Measurements from ENCODE around the gene MT1M. TPM values are rescaled to one million over a fixed set of nuclear protein-coding genes. Genes with fewer than 3 reads are reported as not detected.

Gene MT1M
- total and polyA plus RNA-seq, 2 of the 4 experiments (the other 2 are of a cell fraction): 0.10 TPM; not detected in 1

- no peak overlapping the region for H4K8ac ChIP-seq (ENCODE audit: low read depth in 2 of 2, low read length in 2 of 2)
- H4K91ac ChIP-seq (ENCODE audit: insufficient read depth, low read depth, low read length): no peak overlapping the region
- DNase-seq (no peak), ATAC-seq (ENCODE audit: low read depth) (no peak)
- H3K9me3 ChIP-seq (ENCODE audit: control insufficient read depth, insufficient read depth, low read length): no peaks in the 10 kb centered on the region
- no peak overlapping the region for H4K5ac ChIP-seq (ENCODE audit: low read depth, low read length)
- H2BK15ac ChIP-seq (ENCODE audit: low read depth, low read length): no peak overlapping the region
- peaks cover 13% of the 10 kb centered on the region for H3K4me1 ChIP-seq (ENCODE audit: control insufficient read depth, insufficient read depth, low read length)
- H3K9ac ChIP-seq (ENCODE audit: low read depth, low read length): no peak overlapping the region
- no peaks in the 10 kb centered on the region for H3K79me1 ChIP-seq (ENCODE audit: low read depth in 1 of 2, low read length in 2 of 2)
- H3K4ac ChIP-seq (ENCODE audit: low read depth, low read length): no peak overlapping the region
- no peak overlapping the region for H3K4me2 ChIP-seq (ENCODE audit: low read depth, low read length)
- no peak overlapping the region for H3K23ac ChIP-seq (ENCODE audit: low read depth, low read length)
- H2AK9ac ChIP-seq (replicated peaks; ENCODE audit: low read depth, low read length, poor library complexity): no peak overlapping the region
- H4K20me1 ChIP-seq (ENCODE audit: insufficient read depth, low read length): peaks cover 4% of the 10 kb centered on the region; the same call in 1 of the 2 replicates
- H3K56ac ChIP-seq (ENCODE audit: extremely low read depth, insufficient read depth, low read length): no peak overlapping the region
- CTCF ChIA-PET: no interaction called here
- no peak overlapping the region for H3K14ac ChIP-seq (replicated peaks; ENCODE audit: low read depth, low read length)
- no peak overlapping the region for H3K18ac ChIP-seq (ENCODE audit: low read depth, low read length)
- dilution Hi-C loops (cut with HindIII; ENCODE audit: low sequenced_read_pairs, unreplicated experiment): no loop called here
- peaks cover 24% of the 10 kb centered on the region for H3K27me3 ChIP-seq (ENCODE audit: control insufficient read depth, insufficient read depth, low read length)
- no peaks in the 10 kb centered on the region for H3K36me3 ChIP-seq (ENCODE audit: control insufficient read depth, insufficient read depth, low read length)
- TF ChIP-seq MAFK (IDR thresholded peaks at IDR 0.05; ENCODE audit: low read depth, low read length): no peak
- no peak for TF ChIP-seq SMC3 (IDR thresholded peaks at IDR 0.05; ENCODE audit: low read depth, low read length)
- no peak for TF ChIP-seq NFE2L2 (IDR thresholded peaks at IDR 0.05; ENCODE audit: low read depth, low read length)
- no peak overlapping the region for H2BK120ac ChIP-seq (ENCODE audit: low read depth, low read length)
- H2BK5ac ChIP-seq (ENCODE audit: low read depth, low read length, poor library complexity, severe bottlenecking): no peak overlapping the region
- WGBS, 2 experiments (ENCODE audit: extremely low coverage in 2 of 2, insufficient read length in 1 of 2): no CpG with 5 or more reads among the region's 32 CpGs
- no peak overlapping the region for H3K27ac ChIP-seq (ENCODE audit: insufficient read depth, low read length)
- no peak overlapping the region for H2BK20ac ChIP-seq (ENCODE audit: low read depth, low read length)
- H2AFZ ChIP-seq (replicated peaks; ENCODE audit: low read length, poor library complexity): no peak overlapping the region
- H3K9me1 ChIP-seq (ENCODE audit: insufficient read depth, low read length): peaks cover 5% of the 10 kb centered on the region
- H3K4me3 ChIP-seq (ENCODE audit: insufficient read depth, low read depth, low read length): no peak overlapping the region
- H2AK5ac ChIP-seq (ENCODE audit: low read depth, low read length): no peak overlapping the region
- intact Hi-C loops (cut with micrococcal nuclease): no loop called here
- in situ Hi-C loops (cut with MboI; ENCODE audit: low sequenced_read_pairs): no loop called here
- POLR2A ChIA-PET (ENCODE audit: unreplicated experiment): no interaction called here
- no TSS peak for BruUV-seq (replicated peaks)
Measured at GRCh38 chr16:56675685-56676210, 43.3 kb downstream of the MT1M start.
